Osteoblast (primary cell): ENCODE results near the gene DLG2. TPM values are rescaled to one million over a fixed set of nuclear protein-coding genes. Genes with fewer than 3 reads are reported as not detected.

Experiments used
- DNase-seq: peaks from one replicate; pipeline ENCODE4 v3.0.0; 2011; ENCODE audit warnings: low spot score, mixed read lengths; ENCODE audit not compliant: insufficient read length; ENCODE audit errors: missing footprints
- H2AFZ ChIP-seq: 2 replicates; pipeline ENCODE4 v1.6.0; 2011; ENCODE audit warnings: mild to moderate bottlenecking, low read length
- H3K27ac ChIP-seq: 2 replicates; pipeline ENCODE4 v1.5.1; 2011; ENCODE audit warnings: mild to moderate bottlenecking, low read depth, low read length, moderate library complexity
- H3K27me3 ChIP-seq: 2 replicates; pipeline ENCODE4 v1.6.0; 2012; ENCODE audit warnings: mild to moderate bottlenecking, control low read depth, inconsistent platforms, low read length, moderate library complexity; ENCODE audit not compliant: insufficient read depth
- H3K36me3 ChIP-seq: 2 replicates; pipeline ENCODE4 v1.5.1; 2011; ENCODE audit warnings: mild to moderate bottlenecking, low read length, control low read depth, moderate library complexity; ENCODE audit not compliant: insufficient read depth
- H3K4me1 ChIP-seq: 2 replicates; pipeline ENCODE4 v1.5.1; 2011; ENCODE audit warnings: mild to moderate bottlenecking, low read length, control low read depth, moderate library complexity; ENCODE audit not compliant: insufficient read depth
- H3K4me2 ChIP-seq: 2 replicates; pipeline ENCODE4 v1.6.0; 2011; ENCODE audit warnings: mild to moderate bottlenecking, low read length; ENCODE audit not compliant: insufficient read depth
- H3K4me3 ChIP-seq: fragments of 200-600 bp; sonication (generic); 3 replicates; pipeline ENCODE4 v1.5.1; 2012; ENCODE audit warnings: mild to moderate bottlenecking, low read length, inconsistent platforms; ENCODE audit not compliant: insufficient read depth
- H3K79me2 ChIP-seq: 2 replicates; pipeline ENCODE4 v1.6.0; 2012; ENCODE audit warnings: mild to moderate bottlenecking, low read length, control low read depth, inconsistent platforms; ENCODE audit not compliant: insufficient read depth
- H3K9me3 ChIP-seq: 2 replicates; pipeline ENCODE4 v1.5.1; 2011; ENCODE audit warnings: low read depth, low read length, control low read depth
- H4K20me1 ChIP-seq: 2 replicates; pipeline ENCODE4 v1.6.0; 2012; ENCODE audit warnings: mild to moderate bottlenecking, low read length, control low read depth; ENCODE audit not compliant: insufficient read depth
- CTCF ChIP-seq: IDR thresholded peaks from 2 replicates; pipeline ENCODE4 v1.5.1; 2011; ENCODE audit warnings: mild to moderate bottlenecking, low read depth, low read length, moderate library complexity; ENCODE audit errors: extremely low read depth
- total RNA-seq: library from RNA; depleted of rRNA; stranded (reverse); fragments of >200 nt; gene quantifications from 2 replicates; pipeline ENCODE4 v1.2.3, GENCODE V29; 2012

The DLG2 gene
- total RNA-seq, 1 donor = 3.3 TPM

GRCh38 chr11:84413549-84413948 is 1213.6 kb downstream of the DLG2 start:
- Histone ChIP-seq H3K4me3 (no peak overlapping the region), H4K20me1 (no peaks in the 10 kb centered on the region), H3K79me2 (no peaks in the 10 kb centered on the region), H3K4me2 (no peak overlapping the region), H3K27me3 (no peaks in the 10 kb centered on the region), H3K4me1 (no peaks in the 10 kb centered on the region), H3K27ac (no peak overlapping the region), H2AFZ (no peak overlapping the region), H3K36me3 (no peaks in the 10 kb centered on the region), H3K9me3 (no peaks in the 10 kb centered on the region)
- no peak for TF ChIP-seq CTCF
- DNase-seq = no peak

- no peaks in the 10 kb centered on the region for H3K27me3 ChIP-seq
- H4K20me1 ChIP-seq = no peaks in the 10 kb centered on the region
- no peaks in the 10 kb centered on the region for H3K36me3 ChIP-seq
- no peak overlapping the region for H2AFZ ChIP-seq
- no peak overlapping the region for H3K4me2 ChIP-seq
- no peak overlapping the region for H3K4me3 ChIP-seq
- no peaks in the 10 kb centered on the region for H3K4me1 ChIP-seq
- TF ChIP-seq CTCF = no peak
- no peak for DNase-seq
- H3K79me2 ChIP-seq = no peaks in the 10 kb centered on the region
- no peak overlapping the region for H3K27ac ChIP-seq
- no peaks in the 10 kb centered on the region for H3K9me3 ChIP-seq
These were observed 1214.3 kb downstream of the DLG2 start for GRCh38 chr11:84412862-84413261.

- H3K4me3 ChIP-seq = no peak overlapping the region
- H3K79me2 ChIP-seq = no peaks in the 10 kb centered on the region
- H2AFZ ChIP-seq = no peak overlapping the region
- H3K36me3 ChIP-seq = no peaks in the 10 kb centered on the region
- DNase-seq = no peak
- no peak overlapping the region for H3K27ac ChIP-seq
- H3K4me2 ChIP-seq = no peak overlapping the region
- H4K20me1 ChIP-seq = no peaks in the 10 kb centered on the region
- no peaks in the 10 kb centered on the region for H3K4me1 ChIP-seq
- no peak for TF ChIP-seq CTCF
- no peaks in the 10 kb centered on the region for H3K27me3 ChIP-seq
- H3K9me3 ChIP-seq = no peaks in the 10 kb centered on the region
These were observed 1218.2 kb downstream of the DLG2 start for GRCh38 chr11:84408946-84409411.

- H3K4me1 ChIP-seq = no peaks in the 10 kb centered on the region
- H3K27me3 ChIP-seq = no peaks in the 10 kb centered on the region
- no peaks in the 10 kb centered on the region for H4K20me1 ChIP-seq
- no peaks in the 10 kb centered on the region for H3K36me3 ChIP-seq
- no peak for DNase-seq
- H3K4me3 ChIP-seq = no peak overlapping the region
- H3K79me2 ChIP-seq = no peaks in the 10 kb centered on the region
- TF ChIP-seq CTCF = no peak
- H3K9me3 ChIP-seq = no peaks in the 10 kb centered on the region
- no peak overlapping the region for H2AFZ ChIP-seq
- H3K4me2 ChIP-seq = no peak overlapping the region
- H3K27ac ChIP-seq = no peak overlapping the region
These were observed 1220.1 kb downstream of the DLG2 start for GRCh38 chr11:84407091-84407490.
